SKM-1 (cell line): ENCODE data around the gene EFCAB5.
"Not testable (repeated sequence)": the region's sequence is repeated elsewhere in the genome, so short reads cannot be mapped to it uniquely, and the experiment has no call there.

Source experiments
- DNase-seq: peaks from one replicate; lab custom pipeline; 2025; ENCODE audit not compliant: unreplicated experiment; lab: John Stamatoyannopoulos, UW

Gene EFCAB5

GRCh38 chr17:30091771-30092170 lies 150.3 kb downstream of the EFCAB5 start:
- DNase-seq = no peak

GRCh38 chr17:30092886-30093285 lies 151.5 kb downstream of the EFCAB5 start:
- no peak for DNase-seq

GRCh38 chr17:30093463-30094147 lies 152.2 kb downstream of the EFCAB5 start:
- peak; percentile 41 for DNase-seq

- peak; percentile 68 for DNase-seq
Observed at GRCh38 chr17:30095507-30096244, 154.2 kb downstream of the EFCAB5 start.

- no peak for DNase-seq
Observed at GRCh38 chr17:30101686-30102390, 160.4 kb downstream of the EFCAB5 start.

- DNase-seq = peak; percentile 14
Observed at GRCh38 chr17:30103921-30104320, 162.5 kb downstream of the EFCAB5 start.

- DNase-seq = peak; percentile 99
Observed at GRCh38 chr17:30104575-30105339, 163.3 kb downstream of the EFCAB5 start.

GRCh38 chr17:30112794-30113193 lies 171.4 kb downstream of the EFCAB5 start:
- DNase-seq = no peak

GRCh38 chr17:30113213-30113612 lies 171.8 kb downstream of the EFCAB5 start:
- no peak for DNase-seq

GRCh38 chr17:30116345-30116660 lies 174.9 kb downstream of the EFCAB5 start:
- DNase-seq = no peak

GRCh38 chr17:30116661-30117551 lies 175.5 kb downstream of the EFCAB5 start, which contains the start of gene NSRP1:
NSRP1 (plus strand) TSS chr17:30116816; CDS start chr17:30116844, 28 bp downstream.
- DNase-seq = peak; percentile 86

- no peak for DNase-seq
Observed at GRCh38 chr17:30117675-30118081, 176.2 kb downstream of the EFCAB5 start.

GRCh38 chr17:30118635-30119034 lies 177.2 kb downstream of the EFCAB5 start:
- DNase-seq = not testable (repeated sequence)

GRCh38 chr17:30124273-30124796 lies 182.9 kb downstream of the EFCAB5 start:
- no peak for DNase-seq

- DNase-seq = no peak
Observed at GRCh38 chr17:30130121-30130520, 188.7 kb downstream of the EFCAB5 start.

- no peak for DNase-seq
Observed at GRCh38 chr17:30132615-30133014, 191.2 kb downstream of the EFCAB5 start.

GRCh38 chr17:30133197-30133596 lies 191.8 kb downstream of the EFCAB5 start:
- no peak for DNase-seq

- no peak for DNase-seq
Observed at GRCh38 chr17:30134551-30134950, 193.1 kb downstream of the EFCAB5 start.

- no peak for DNase-seq
Observed at GRCh38 chr17:30137158-30137557, 195.7 kb downstream of the EFCAB5 start.

GRCh38 chr17:30147860-30148259 lies 206.4 kb downstream of the EFCAB5 start:
- not testable (repeated sequence) for DNase-seq
